Frontal cortex (tissue), 4 donors: ENCODE data around the gene LRRC32. TPM values are rescaled to one million over a fixed set of nuclear protein-coding genes. Genes with fewer than 3 reads are reported as not detected.

Source experiments
- DNase-seq, 2 donors: peaks; one replicate each; pipeline ENCODE4 v3.0.0; 2012; ENCODE audit warnings: low spot score in 2 of 2
- FAIRE-seq: peaks from 2 replicates; lab custom pipeline; 2012; peaks lifted over from hg19 to GRCh38; lab: Jason Lieb, UNC
- total RNA-seq: library from RNA; depleted of rRNA; stranded (reverse); fragments of >200 nt; gene quantifications from one replicate; pipeline ENCODE4 v1.2.3, GENCODE V29; 2014
- donor health status: control.
- donor health status: control.
- donor health status: control.

LRRC32 gene
- total RNA-seq, 1 donor from 2014 or later, result 0.41 TPM

DNA sequence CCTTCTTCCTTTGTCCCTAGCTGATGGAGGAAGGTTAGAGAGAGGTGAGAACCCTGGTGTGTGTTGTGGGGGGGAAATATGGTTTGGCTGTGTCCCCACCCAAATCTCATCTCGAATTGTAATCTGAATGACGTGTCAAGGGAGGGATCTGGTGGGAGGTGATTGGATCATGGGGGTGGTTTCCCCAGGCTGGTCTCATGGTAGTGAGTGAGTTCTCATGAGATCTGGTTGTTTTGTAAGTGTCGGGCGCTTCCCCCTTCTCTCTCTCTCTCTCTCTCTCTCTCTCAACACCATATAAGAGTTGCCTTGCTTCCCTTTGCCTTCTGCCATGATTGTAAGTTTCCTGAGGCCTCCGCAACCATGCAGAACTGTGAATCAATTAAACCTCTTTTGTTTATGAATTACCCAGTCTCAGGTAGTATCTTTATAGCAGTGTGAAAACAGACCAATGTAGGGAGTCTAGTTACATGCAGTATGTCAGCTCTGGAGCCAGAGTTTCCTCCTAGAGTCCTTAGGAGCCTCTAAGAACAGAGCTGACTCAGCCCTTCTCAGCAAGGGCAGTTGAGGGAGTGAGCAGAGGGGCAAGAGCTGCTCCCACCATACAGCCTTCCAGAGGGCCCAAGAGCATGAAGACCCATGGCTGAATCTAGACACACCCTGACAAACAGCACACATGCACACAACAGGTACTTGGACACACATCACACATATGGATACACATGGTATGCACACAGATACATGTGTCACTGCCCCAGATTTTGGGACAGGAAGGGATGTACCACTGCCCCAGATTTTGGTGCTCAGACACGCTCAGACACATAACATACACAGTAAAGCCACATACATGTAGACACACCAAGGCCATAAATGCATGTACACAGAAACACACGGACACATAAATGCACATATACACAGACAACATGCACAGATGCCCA, 12.9 kb upstream of the LRRC32 start:
- no peak for DNase-seq
- no peak for FAIRE-seq

DNA sequence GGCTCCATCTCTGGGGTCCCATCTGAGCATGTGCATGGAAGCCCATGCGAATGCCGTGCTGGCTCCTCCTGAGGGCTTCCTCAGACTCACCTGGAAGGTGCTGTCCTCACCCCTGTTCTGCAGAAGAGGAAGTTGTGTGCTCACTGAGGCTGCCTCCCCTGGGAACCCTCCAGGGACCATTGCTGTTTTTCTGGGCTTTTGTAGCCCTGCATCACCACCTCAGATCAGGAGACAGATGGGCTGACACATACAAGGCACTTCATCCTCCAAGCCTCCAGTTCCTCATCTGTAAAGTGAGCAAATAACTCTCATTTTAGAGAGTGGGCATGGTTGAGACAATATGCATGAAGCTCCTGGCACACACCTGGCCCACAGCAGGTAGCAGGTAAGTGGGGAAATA, 12.1 kb upstream of the LRRC32 start:
- FAIRE-seq, result no peak
- no peak for DNase-seq

DNA sequence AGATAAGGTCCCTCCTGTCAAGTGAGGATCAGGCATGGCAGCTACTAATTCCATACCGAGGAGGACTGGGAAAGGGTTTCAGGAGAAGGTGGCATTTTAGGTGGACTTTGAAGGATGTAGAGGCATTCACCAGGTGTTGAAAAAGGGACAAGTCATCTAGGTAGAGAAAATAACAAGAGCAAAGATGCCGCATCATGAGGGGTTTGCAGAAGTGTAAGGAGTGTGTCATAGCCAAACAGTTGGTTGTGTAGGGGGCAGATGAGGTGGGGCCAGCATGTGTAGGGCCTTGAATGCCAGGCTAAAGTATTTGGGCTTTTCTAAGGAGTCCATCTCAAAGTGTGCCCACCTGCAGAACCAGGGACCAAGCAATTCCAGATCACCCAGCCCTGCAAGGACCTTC, 11.6 kb upstream of the LRRC32 start:
- no peak for FAIRE-seq

DNA sequence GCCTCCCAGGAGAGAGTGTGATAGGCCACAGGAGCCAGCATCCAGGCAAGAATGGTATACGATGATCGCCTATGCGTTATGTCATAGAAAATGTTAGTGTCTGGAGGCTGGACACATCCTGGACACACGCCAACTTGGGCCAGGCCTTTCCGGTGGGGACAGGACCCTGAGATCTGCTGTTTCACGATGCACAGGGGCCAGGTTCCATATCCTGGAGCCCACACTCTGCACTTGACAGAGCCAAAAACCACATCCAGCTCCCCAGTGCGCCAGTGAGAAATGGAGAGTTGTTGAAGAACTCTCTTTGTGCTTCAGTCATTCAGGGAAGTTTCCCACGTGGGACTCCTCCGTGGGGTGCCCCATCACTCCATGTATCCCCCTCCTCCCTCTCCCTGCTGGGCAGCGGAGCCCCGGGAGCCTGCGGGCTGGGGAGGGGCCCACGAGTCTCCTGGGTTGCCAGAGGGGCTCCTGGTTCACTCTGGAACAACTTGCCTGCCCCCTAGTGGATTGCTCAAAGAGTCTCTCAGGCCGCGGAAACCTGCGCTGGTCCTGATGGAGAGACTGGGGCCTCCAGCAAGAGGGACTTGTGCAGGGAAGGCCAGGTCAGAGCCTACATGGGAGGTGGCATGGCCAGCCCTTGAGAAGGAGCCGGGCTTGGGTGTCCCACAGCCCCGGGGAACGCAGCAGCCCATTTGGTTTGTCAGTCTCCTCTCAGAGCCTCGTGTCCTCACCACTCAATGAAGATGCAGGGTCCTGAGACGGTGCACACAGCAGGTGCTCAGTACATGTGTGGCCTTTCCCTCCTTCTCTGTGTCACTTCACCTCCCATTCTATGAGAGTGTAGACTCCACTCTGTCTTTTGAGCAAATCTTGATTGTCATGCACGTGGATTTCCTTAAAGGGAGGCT, 10.2 kb upstream of the LRRC32 start:
- peak; percentile 46 to 80 for DNase-seq
- FAIRE-seq, result no peak

More for the DNA sequence above, 11.6 kb upstream of the LRRC32 start:
- DNase-seq, result no peak

DNA sequence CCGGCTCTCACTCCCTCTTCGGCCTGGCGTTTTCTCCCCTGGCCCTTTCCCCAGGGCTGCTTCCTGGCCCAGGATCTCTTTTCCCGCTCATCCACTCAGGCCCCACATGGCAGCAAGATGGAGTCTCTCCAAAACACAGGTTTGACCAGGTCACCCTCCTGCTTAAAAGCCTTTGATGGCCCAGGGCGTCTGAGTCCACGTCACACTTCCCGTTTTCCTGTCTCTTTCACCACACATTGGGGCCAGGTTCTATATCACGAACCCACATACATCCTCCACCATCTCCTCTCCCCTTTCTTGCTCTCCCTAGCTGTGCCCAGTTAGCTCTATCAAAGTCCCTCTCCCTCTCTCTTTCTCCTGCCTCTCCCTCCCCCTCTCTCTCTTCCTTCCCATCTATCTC, 7.8 kb upstream of the LRRC32 start:
- FAIRE-seq, result no peak
- DNase-seq, result no peak

DNA sequence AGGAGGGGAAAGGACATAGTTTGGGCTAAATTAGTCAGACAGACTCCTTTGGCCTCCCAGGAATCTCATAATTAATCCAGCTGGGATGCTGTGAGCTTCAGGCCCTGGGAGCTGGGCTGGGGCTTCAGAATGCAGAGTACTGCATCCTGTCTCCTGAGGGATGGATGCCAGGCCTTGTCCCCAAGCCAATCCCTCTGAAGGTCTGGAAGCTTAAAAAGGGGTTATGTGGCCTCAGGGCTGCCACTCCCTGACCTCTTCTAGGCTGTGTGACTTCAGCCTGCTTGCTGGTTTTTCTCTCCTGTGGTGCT, 6.9 kb upstream of the LRRC32 start:
- DNase-seq, result no peak
- no peak for FAIRE-seq

DNA sequence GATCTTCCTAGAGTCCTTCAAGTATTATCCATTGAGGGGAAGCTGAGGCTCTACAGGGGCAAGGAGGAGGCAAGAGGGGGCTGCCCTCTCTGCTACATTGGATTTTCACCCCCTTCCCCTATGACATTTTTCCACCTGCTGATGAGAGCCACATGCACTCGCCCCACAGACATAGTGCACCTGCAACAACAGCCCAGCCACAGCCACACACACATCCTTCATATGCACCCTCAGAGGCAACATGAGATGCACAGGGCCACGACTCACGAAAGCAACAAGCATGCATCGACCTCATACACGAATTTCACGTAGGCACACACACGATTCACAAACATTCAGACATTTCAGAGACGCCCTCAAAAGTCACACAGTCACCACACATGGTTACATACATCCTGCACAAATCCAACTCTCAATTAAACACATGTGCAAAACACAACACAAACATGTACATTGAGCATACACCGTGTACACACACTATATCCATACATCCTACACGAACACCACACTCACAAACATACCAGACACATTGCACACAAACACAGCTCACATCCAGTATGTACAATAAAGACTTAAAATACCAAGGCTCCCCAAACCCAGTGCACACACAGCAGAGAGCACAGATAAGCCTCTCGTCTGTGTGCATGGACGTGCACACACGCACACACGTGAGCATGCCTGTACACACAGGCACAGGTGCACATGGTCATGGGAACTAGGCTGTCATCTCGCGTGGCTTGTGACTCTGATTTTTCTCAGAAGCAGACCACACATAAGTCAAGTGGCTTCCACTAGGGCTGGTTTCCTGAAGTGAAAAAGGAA, 6.3 kb upstream of the LRRC32 start:
- no peak for FAIRE-seq
- no peak for DNase-seq

DNA sequence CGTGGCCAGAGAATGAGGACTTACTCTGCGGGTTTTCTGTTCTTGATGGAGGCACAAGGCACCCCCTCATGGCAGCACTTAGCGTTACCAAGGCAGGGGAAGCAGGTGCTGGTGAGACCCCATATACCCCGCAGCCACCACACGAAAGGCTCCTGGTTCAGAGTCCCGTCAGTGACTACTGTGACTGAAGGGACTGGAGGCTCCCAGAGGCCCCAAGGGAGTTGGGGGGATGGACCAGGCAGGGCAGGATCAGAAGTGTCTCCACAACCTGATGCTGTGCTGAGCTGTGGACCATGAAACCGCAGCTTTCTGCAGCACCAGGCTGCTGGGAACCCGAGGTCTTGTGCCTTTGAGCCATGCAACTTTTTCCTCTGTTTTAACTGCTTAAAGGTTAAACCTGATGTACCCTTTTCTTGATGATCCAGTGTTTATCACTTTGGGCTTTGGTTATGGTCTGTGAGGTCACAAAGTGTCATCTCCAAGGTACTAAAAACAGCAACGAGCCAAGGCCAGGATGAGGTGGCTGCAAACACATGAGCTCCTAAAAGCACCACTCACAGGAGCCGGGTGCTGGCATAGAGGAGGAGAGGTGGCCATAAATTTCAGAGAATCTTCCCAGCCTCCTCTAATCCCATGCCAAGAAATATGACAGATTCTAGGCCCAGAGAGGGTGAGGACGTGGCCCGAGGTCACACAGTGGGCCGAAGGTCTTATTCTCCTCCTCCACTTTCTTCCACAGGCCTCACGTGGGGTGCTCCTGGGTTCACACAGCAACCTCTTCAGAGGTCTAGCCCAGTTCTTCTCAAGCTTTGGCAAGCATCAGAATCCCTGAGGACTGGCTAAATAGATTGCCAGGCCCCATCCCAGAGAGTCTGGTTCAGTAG, 4.2 kb upstream of the LRRC32 start:
- DNase-seq (no peak), FAIRE-seq (no peak)

DNA sequence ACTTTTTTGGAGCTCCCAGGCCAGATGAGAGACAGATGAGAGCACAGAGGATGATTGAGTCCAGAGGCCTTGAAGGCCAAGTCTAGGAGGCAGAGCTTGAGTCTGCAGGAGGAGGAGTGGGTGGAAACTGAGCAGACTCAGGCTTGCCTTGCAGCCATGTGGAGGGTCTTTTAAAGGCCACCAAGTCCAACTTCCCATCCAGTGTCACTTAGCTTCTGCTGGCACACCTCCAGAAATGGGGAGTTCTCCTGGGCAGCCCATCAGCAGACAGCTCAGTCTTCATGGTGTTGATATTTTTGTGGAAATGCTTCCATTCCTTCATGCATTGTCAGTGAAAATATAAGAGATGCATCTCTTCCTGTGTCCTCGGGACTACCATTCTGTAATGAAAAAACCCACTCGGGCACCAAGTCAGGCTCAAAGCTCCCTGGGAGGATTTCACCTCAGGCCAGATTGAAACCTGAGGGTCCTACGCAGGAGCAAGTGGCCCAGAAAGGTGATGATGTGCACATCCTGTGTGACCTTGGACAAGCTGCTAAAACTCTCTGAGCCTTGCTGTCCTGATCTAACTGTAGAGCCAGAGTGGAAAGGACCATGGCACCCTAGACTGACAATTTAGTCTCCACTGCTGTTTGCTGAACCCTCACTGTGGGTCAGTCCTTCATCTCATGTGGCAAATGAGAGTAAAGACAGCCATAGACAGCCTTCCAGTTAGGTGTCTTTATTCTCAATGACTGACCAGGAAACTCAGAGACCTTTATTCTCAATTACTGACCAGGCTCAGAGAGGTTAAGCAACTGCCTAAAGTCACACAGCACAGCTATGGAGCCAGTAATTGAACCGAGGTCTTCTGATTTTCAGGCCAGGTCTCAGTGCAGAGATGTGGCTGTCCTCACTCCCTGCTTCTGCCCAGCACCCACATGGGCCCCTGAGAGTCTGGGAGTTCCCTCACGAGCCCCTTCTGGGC, 2.9 kb upstream of the LRRC32 start:
- DNase-seq, result no peak
- FAIRE-seq, result no peak

DNA sequence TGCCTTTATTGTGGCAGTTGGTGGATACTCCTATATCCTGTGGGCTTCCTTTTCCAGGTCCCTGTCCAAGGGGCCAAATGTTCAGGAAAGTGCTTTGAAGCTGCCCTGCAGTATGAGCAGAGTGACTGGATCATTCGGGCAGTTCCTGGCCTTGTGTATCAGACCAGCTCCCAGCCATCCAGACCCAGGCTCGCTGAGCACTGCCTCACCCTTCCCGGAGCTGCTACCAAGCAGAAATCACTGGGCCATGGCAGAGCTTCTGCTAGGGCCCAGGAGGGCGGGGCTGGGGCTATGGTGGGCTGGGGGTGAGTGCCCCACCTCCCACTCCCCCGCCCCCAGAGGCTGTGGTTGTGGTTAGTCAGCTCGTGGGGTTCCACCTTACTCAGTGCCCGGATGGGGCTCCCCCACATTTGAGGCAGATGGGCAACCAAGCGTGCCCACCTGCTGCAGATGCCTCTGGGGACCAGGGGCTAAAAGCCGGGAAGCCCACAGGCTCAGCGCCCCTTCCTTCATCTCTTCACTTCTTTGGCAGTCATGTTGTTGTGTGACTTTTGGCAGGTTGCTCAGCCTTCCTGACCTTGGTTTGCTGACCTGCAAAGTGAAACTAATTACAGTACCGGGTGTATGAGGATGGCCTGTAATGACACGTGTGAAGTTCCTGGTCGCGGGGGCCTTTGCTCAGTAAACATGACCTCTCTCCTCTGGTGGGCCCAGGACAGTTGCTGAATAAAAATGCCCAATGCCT, 2.1 kb upstream of the LRRC32 start:
- DNase-seq (no peak), FAIRE-seq (no peak)

DNA sequence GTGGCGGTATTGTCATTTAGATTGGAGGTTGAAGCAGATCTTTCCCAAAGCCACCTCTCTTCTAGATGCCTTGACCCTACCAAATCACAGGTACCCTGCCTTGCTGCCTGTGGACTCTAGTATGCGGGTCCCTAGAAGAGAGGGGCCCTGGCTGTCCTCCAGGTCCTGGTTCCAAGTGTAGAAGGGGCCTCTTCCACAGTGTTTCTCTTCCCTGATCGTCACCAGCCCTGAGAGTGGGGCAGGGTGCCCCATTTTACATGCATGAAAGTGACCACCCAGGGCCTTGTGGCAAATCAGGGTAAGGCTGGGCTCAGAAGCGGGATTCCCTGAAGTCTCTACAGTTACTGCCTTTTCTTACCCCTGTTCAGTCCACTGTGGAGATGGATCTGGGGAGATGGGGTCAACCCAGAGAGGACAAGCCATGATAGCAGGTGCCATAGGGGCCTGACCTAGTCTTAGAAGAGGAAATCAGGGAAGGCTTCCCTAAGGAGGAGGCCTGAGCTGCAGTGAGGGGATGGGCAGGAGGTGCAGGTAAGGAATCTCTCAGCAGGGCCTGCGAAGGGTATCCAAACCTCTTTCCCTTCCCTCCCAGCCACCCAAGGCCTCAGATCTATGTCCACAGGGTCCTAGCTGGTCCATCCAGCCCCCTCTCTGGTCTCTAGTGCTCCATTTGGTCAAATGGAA, 1.2 kb upstream of the LRRC32 start:
- FAIRE-seq (no peak), DNase-seq (no peak)

DNA sequence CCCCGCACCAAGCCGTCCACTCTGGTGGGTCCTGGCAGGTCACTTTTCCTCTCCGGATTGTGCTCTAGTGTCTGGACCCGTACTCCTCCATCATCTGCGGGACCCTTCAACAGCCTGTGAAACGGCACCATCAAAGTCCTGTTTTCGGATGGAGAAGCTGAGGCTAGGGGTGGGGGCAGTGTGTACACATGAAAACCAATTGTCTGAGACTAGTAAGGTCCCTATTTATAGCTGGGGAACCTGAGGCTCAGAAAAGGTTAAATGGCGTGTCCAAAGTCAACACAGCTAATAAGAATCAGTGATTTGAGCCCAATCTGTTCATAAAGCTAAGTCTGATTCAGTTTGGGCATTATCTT, 668 bp upstream of the LRRC32 start:
- DNase-seq (no peak), FAIRE-seq (no peak)

DNA sequence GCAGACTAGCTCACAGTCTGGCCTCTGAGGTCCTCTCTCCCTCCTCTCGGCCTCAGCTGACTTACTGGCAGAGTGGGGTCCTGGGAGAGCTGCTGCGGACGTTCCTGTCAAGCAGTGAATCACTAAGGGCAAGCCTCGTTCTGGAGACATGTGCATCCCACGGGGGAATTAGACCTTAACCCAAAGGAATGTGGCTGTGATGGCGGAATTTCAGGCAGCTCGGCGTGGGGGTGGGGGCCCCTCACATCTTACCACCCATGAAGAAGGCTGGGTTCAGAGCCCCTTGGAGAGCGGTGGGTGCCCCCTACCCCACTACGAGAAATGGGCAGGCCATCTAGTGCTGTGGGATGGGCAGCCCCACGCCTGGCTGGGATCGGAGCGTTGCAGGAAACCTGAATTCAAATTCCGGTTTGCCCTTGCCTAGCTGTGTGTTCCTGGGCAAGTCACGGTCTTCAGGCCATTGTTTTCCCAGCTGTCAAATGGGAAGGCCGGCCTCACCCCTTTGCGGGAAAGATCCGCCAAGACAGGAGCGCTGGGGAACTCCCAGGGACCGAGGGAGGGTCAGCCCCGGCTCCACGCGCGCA, 554 bp downstream of the LRRC32 start:
- FAIRE-seq (no peak), DNase-seq (no peak)

DNA sequence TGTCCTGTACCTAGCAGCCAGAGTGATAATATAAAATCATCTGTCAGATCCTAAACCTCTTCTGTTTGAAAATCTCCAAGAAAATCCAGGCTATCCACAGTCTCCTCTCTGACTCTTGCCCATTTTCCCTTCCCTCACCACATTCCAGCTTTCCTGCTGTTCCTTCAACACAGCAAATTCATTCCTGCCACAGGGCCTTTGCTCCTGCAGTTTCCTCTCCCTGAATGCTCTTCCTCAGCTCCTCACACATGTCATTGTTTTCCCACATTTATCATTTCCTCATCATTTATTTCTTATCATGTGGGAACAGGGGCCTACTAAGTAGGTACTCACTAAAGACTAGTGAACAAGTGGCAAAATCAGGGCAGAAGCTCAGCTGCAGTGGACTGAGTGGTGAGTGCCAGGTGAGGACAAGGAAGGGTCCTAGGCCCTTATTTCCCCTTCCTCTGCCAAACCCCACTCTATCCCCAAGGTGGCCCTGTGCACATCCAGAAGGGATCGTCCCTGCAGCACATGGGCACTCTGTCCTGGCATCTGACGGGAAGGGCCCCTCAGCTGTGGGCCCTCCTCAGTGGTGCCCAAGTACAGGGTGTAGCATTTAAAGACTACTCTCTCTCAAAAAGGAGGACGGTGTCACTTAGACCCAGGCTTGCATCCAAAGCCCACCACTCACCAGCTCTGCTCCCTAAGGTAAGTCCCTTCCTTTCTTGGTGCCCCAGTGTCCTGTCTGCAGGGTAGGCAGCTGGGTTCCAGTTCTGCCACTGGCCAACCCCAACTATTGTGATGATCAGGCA, 2.0 kb downstream of the LRRC32 start:
- DNase-seq (no peak), FAIRE-seq (no peak)

DNA sequence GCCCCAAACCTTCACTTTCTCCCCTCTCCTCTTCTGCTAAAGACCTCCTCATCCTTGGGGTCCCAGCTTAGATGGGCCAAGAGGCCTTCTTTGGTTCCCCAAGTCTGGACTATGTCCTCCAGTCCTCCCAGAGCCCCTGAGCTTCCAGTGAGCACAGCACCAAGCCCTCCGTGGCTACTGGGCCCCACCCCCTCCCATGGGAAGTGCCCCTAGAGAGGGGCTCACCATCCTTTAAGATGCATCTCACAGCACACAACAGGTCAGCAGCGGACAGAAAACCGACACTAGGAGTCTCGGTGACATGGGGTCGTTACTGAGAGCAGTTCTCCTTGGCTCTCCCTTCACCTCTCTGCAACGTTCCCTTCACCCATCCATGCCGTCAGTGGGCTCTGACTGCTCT, 2.7 kb downstream of the LRRC32 start:
- no peak for DNase-seq
- FAIRE-seq, result no peak

DNA sequence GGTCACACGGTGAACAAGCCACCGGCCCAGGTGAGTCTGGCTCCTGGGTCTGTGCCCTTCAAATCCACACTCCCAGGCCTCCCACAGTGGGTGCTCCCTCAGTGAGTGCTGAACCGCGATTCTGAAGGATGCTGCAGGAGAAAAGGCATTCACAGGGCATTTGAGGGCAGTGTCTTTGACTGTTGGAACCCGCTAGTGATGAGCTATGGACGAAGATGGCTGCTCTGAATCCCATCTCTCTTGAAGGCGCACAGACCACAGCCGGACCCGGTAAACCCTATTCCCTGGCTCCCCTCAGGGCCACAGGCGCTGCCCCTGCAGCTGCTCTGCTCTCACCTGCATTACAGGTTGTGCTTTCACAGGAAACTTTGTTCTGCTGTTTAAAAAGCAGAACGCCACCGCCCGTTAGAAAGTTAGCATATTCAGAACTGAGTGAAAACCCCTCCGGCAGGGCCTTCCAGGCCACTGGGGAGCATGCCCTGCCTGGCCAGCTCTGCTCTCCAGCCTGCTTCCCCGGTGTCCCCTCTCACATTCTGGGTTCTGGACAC, 3.2 kb downstream of the LRRC32 start:
- DNase-seq (no peak), FAIRE-seq (no peak)
